HG03460 (cell line): ENCODE results near the gene SHC3.

Experiments used
- ATAC-seq: cut with Tn5 transposase; IDR thresholded peaks from one replicate; pipeline ENCODE4 v1.9.1; 2021; ENCODE audit not compliant: unreplicated experiment

SHC3 gene

DNA sequence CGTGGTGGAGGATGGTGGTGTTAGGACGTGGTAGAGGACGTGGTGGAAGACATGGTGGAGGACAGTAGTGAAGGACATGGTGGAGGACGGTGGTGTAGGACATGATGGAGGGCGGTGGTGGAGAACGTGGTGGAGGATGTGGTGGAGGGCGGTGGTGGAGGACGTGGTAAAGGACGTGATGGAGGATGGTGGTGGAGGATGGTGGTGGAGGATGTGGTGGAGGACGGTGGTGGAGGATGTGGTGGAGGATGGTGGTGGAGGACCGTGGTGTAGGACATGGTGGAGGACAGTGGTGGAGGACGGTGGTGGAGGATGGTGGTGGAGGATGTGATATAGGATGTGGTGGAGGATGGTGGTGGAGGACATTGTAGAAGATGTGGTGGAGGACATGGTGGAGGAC, 119.7 kb downstream of the SHC3 start:
- no peak for ATAC-seq

DNA sequence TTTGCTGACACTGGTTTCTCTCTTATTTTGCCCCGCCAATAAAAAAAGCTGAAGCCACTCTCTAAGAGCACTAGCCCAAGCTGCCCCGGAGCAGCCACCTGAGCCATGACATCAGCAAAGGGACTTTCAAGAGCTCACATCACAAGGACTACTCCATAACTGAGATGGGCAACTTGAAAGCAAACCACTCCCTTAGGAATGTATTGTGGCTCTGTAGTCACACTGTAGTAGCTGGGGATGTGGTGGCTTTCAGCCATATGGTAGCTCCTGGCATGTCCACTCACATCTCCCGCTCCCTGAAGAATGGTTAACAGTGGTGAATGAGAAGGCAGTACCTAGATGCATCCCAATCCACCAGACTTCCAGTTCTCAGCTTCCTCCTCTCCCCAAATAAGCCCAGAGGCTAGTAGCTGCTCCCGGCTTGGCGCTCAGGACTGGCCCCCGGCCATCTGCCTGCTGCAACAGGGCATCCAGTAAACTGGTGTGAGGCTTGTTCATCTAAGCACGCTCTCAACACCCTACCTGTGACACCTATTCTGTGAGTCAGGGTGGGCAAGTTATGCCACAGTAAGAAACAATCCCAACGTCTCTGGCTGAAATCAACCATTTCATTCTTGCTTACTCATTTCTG, 123.6 kb downstream of the SHC3 start:
- no peak for ATAC-seq

DNA sequence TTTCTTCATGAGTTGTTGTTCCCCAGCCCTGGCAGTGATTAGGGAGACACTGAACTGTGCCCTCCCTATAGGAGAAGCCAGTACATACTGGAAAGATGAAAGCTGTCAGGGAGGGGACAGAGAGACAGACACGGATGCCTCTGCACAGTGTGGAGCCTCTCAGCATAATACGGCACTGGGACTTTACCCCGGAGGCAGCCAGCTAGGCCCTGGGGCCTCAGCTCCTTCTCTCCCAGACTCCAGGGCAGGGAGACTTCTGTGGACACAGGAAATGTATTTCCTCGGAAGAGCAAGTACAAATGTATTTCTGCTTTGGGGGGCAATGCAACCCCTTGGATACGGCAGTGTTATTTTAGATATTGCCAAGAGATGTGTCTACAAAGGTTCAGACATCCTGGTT, 125.3 kb downstream of the SHC3 start:
- no peak for ATAC-seq

DNA sequence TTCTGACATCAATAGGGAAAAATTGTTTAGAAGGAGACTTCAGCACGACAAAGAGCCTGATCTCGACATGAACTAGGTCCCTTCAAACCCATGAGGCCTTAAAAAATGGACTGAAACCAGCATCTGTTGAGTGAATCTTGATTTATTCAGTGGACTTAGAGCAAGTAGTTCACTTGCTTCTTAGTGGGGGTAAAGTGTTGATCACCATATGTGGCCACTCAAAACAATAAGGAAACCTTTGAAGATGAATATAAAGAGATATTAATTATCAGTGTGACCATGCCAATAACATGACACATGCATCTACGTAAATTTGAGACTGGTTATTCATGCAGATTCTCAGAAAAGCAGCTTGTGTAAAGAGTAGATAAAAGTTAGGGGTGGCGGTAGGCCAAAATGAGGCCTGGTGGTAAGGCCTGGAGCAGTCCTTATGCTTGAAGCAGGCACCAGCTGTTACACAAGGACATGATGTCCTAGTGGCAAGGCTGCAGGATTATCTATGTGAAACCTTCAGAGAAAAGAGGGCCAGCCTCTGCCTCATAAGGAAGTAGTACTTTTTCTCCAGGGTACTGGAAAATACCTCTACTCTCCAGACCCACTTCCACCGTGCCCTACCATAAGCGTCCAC, 126.0 kb downstream of the SHC3 start:
- no peak for ATAC-seq

DNA sequence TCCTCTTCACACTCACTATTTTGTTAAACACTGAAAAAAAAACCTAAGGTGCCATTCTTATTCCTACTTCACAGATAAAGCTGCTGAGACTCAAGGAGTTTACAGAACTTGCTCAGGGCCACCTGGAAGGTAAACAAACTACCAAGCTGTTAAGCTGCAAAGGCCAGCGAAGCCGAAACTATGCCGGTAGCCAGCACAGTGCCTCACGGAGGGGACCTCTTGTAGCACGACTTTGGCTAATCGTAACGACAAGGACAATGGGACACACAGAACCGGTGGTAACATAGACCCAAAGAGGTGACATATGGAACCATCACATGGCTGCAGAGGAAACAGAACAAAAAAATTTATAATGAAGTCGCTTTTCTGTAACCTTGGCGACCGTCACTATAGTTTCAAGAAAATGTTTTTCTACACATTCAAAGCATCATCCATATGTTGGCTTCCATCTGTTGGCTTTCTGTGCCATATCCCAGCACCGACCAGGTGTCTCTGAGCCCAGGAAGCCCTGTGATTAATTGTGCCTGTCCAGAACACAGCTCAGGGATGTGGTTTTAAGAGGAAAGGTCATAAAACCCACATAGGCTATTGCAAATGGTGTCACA, 127.1 kb downstream of the SHC3 start:
- ATAC-seq: no peak

DNA sequence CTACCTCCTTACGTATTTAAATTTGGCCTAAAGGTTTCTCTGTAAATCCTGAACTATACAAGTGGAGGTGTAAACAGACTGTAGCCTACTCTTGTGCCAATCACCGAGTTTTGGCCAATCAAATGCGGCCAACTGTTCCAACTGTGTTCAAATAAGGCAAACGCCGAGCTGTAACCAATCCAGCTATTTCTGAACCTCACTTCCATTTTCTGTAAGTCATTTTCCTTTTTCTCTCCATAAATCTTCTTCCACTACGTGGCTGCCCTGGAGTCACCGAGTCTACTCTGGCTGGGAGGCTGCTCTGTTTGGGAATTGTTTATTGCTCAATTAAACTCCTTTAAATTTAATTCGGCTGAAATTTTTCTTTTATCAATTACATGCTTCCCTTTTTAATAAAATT, 129.0 kb downstream of the SHC3 start:
- ATAC-seq: no peak

DNA sequence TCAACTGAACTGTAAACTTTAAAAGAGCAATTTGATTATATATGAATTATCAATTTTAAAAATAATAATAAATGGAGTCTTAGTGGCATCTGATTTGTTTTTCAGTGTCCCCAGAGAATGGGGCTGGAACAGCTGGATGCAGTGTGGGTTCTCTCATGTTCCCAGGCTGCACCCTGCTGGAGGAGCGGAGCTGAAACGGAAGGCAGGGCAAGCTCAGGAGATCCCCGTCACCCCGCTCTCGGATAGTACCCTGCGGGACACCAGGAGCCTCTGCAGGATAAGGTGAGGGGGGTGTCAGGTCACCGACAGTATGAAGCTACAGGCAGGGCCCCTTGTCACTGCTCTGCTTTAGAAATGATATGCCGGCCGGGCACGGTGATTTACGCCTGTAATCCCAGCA, 130.0 kb downstream of the SHC3 start:
- no peak for ATAC-seq

DNA sequence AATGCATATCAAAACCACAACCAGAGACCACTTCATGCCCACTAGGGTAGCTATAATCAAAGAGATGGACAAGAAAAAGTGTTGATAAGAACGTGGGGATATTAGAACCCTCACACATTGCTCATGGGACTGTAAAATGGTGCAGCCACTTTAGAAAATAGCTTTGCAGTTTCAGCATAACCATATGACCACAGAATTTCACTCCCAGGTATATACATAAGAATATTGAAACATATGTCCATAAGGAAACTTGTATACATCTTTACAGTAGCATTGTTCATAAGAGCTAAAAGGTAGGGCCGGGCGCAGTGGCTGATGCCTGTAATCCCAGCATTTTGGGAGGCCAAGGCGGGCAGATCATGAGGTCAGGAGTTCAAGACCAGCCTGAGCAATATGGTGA, 131.0 kb downstream of the SHC3 start:
- no peak for ATAC-seq

DNA sequence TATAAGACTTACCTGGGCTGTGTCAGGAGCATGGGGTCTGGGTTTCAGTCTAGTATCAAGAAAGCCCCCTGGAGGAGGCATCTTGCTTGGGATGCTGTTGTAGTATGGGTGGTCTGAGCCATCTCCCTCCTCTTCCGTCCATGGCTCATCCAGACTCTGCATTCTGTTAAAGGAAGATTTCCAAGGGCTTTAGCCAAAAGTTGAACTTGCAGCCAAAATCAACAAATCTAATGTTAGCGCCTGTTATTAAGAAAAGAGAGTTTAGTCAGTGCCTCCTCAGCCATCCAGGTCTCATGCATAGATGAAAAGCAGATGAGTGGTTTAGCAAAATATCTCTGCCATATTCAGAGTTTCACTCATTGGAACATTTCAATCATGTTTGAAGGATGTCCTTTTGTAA, 131.8 kb downstream of the SHC3 start:
- no peak for ATAC-seq

DNA sequence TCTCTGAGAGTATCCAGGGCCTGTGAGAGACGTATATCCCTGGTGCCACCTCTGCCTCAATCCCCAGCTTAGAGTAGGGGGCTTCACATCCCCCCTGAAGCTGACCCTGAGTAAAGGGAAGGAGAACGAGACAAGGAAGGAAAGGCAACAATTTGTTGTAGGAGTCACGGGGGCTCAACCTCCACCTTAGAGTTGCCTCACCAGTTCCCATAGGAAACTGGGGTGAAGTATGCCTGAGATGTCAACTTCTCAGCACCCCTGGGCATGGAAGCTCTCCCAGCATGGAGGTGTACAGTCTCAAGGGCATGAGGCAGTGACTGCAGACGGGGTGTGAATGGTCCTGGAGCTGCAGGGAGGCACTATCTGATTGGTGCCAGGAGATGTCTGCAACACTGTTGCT, 133.7 kb downstream of the SHC3 start:
- no peak for ATAC-seq

DNA sequence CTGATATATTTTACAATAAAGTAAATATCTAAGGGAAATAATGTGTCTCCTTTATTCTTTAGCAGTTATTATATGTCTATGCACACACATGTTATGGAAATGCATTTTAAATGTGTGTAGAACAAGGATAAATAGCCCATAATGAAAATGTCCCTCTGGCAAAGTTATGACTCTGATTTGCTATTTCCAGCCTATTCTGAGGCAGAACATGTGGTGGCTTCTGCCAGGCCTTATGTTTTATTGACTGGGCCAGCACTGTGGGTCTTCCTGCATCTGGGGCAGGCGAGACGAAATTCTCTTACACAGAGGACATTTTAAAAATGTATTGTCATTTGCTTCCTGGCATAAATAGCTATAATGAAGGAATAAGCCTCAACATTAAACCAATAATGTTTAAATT, 134.5 kb downstream of the SHC3 start:
- ATAC-seq: no peak

DNA sequence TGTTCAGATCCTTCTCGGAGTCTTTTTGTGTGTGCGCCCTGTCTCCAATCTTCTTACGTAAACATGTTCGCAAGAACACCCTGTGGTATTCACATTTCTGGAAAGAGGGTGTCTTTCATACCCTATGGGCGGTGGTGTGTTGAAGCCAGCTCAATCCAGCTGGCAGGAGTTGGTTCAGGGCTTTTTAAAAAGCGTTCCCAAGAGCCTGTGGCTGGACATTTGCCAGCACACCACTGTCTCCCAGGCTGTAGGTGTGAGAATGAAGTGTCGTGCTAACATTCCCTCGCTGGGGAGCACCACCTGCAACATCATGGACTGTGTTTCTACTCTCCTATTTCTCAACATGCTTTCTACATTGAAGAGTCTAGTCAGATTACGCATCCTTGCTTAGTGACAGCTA, 135.6 kb downstream of the SHC3 start:
- no peak for ATAC-seq

DNA sequence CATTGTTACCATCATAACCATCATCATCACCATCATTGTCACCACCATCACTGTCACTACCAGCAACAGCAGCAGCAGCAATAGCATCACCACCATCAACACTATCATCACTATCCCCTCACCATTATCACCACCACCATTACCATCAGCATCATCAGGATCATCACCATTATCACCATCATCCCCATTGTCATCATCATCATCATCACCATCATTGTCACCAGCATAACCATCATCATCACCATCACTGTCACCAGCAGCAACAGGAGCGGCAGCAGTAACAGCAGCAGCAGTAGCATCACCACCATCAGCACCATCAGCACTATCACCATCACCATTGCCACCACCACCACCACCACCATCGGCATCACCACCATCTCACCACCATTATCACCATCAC, 139.0 kb downstream of the SHC3 start:
- ATAC-seq: no peak

DNA sequence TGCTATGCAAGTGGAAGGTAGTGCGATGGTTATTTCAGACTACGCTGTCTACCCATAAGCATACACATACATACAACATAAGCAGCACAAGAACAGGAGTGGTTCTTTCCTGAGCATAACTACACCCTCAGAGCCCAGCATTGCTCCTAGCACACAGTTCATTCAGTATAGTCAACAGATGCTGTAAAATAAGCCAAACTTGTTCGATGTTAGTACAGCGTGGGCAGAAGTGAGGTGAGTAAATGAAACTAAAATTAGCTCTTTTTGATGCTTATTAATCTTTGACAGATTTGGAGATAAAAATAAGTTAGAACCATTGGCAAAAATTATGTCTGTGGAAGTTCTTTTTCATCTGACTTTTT, 139.5 kb downstream of the SHC3 start:
- no peak for ATAC-seq

DNA sequence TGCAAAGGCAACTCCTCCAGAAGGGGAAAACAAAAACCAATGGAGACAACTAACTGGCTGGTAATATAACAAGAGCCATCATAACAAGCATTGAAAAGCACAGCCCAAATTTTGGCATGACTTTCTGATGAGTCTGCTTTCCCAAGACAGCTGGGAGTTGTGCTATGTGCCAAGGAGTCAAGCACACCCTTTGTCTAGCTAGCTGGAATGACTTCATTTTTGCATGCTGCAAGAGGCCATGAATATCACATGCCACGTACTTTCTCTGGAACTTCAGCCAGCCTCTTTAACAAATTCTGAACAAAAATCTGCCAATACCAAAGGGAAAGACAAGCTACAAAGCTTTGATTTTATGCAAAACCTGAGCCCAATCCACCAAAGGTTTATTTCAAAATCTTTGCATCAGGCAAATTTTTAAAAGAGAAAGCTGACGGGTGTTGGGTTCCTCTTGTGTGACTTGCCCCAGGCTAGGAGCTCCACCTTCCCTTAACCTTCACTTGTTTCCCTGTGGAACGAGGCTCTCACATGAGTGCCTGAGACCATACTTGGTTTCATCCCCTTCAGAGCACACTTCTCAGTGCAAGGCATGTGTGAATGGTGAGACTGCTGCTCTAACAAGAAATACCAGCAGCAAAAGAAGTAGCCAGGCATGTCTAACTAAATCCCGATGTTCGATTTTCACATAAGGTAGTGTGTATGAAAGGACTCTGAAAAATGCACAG, 140.1 kb downstream of the SHC3 start:
- ATAC-seq: no peak

DNA sequence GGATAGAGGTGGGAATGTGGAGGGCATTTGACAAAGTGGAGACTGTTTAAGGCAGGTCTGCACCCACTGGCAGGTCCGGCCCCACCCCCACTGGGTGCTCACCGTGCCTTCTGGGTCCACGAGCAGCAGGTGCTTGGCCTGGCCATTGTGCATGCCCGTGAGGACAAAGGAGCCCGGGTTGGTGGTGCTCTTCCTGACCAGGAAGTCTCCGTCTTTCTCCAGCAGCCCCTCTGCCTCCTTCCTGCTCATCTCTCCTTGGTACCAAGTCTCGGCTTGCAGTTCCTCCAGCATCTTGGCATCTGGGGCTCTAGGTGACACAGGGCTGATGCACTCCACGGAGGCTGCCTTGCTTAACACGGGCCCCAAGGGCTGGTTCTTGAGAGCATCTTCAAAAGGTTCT, 140.7 kb downstream of the SHC3 start:
- ATAC-seq: no peak

DNA sequence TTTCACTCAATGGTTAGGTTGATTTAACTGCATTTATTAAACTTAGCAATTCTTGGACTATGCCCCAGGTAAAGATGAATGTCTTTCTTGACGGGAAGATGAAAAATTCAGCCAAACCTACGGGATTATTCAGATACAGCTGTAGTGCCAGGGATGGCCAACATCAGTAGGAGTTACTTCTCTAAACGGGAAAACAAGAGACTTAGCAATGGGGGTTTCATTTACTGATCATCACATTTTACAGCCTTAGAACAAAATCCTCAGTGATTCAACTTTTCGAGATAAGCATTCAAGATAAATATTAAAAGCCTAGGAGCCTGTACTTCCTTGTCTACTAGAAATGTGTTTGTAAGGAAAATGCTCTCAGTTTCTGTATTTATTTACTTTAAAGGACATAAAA, 141.3 kb downstream of the SHC3 start:
- ATAC-seq: no peak

DNA sequence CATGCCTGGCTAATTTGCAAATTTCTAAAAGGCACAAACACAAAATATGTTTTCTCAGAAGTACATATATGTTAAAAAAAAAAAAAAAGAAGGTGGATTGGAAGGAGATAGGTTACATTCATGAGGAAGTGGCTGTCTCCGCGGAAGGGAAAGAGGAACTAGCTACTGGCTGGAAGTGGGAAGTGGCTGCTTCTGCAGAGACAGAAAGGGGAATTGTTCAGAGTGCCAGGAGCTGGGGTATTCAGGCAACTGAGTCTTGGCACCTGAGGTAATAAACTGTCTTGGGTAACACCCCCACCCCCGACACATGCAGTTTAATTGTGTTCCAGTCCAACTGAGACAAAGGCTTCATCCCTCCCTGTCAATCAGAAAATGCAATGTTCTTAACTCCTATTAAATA, 141.7 kb downstream of the SHC3 start:
- ATAC-seq: no peak

DNA sequence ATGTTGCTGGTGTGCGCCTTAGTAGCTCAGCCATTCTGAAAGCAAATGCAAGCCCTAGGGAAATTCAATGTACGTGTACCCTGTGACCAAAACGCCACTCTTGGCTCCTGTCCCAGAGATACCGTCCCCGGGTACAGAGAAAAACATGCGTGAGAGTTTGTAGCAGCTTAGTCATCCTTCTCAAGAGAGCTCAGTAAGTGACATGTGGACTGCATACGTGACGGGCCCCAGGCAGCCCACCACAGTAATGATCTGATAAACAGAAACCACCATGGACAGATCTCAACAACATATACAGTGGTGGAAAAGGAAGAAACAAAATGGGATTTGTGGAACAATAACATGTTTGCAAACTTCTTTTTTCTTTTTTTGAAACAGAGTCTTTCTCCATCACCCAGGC, 142.2 kb downstream of the SHC3 start:
- no peak for ATAC-seq

DNA sequence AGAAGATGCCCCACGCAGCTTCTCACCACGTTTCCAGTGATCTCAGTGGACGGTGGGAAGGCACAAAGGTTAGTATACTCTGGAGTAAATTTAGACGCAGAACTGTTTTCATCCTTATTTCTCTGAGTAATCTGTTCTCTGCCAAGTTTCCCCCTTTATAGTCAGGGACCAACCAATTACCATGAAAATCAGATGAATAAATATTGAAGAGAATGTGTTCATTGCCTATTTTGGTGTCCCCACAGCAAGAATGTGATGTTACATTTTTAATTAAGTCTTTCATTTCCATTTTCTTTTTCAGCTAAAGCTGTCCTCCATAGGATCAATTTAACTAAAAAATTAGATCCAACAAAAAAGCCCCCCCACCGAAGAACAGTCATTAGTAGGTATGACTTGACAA, 146.0 kb downstream of the SHC3 start:
- no peak for ATAC-seq

DNA sequence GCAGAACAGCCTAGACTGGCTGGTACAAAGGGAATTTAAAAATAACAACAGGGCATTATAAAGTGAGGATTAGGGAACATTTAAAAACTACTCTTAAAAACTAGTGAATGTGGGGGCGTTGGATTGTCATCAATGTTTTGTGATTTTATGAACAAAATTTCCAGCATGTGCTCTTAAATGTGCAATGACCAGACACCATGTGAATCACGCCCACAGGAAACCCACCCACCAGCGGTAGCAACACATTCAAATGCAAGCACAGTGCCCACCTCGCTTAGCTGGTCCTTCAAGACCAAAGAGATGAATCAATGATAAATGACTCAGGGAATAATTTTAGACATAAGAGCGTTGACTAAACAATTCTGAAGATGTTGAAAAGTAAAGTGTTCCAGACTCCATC, 146.4 kb downstream of the SHC3 start:
- no peak for ATAC-seq

DNA sequence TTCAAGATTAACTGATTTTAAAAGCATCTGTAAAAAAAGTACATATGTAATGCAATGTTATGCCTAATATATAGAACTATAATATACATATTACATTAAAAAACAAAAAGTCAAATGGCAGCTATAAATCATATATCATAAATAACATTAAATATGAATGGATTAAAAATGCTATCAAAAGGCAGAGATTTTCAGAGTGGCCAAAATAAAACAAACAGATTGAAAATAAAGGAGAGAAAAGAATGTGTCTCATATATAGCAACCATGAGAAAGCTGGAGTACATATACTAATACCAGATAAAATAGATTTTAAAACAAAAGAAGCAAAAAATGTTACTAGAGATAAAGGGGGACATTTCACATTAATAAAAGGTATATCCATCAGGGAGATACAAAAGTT, 148.8 kb downstream of the SHC3 start:
- no peak for ATAC-seq
